Stimulated activated CD8-positive, alpha-beta memory T cell treated with anti-CD3 and anti-CD28 coated beads, Interleukin-7, amount 100 ng/mL, for 1 hour (primary cell): Measurements from ENCODE around the gene XIAP.
A peak's percentile ranks its signal among the peaks of the same experiment; 100 is the strongest.

Experiments
- DNase-seq, 2 donors: peaks; one replicate each; pipeline ENCODE4 v3.0.0-alpha.2; 2020; ENCODE audit warnings: low read depth in 2 of 2

Gene XIAP

DNA sequence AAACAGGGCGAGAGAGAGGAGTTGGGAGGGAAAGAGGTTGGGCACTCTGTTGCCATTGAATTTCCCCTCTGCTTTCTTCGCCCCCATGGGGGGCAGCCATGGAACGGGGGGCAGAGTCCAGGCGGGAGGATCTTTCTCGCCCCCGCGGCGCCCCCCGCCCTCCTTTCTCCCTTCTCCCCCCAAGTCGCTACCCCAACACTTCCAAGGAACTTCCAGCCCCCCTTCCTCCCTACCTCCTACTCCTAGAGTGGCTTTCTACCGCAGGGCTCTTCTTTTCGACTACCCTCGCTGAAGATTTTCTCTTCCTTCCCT, 101.1 kb downstream of the XIAP start:
- DNase-seq, result no peak

DNA sequence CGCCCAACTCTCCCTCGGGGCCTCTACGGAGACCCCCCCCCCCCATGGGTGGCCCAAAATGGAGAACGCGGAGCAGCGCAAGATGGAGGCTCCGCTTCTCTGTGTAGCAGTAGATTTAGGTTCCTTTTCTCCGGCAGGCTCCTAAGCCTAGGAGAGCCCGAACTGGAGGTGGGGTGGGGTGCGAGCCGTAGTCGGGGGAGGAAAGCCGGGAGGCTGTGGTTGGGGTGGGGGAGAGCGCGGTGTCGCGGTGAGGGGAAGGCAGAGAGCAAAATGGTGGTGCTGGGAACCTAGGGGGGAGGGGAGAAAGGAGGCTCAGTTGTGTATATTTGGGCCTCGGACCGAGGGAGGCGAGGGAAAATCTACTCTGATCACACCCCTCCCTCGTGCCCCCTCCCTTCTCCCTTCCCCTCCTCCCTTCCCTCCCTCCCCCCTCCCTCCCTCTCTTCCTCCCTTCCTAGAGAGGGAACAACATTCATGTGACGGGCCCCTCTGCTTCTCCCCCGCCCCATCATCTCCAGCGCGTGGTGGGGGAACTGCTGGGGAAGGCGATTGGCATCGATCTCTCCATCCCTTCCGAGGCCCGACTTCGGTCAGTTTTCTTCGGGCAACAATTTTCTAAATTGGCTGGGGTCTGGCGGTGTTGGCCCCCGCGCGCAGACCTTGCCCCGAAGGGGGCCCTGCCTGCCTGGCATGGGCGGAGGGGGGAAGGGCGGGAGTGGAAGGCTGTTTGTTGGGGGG, 101.6 kb downstream of the XIAP start, which contains the start of gene STAG2:
Gene STAG2 (plus strand): TSS at position 439 of the 738 bp plus-strand sequence. CDS start 60,922 bp downstream, outside the sequence.
- no peak for DNase-seq

DNA sequence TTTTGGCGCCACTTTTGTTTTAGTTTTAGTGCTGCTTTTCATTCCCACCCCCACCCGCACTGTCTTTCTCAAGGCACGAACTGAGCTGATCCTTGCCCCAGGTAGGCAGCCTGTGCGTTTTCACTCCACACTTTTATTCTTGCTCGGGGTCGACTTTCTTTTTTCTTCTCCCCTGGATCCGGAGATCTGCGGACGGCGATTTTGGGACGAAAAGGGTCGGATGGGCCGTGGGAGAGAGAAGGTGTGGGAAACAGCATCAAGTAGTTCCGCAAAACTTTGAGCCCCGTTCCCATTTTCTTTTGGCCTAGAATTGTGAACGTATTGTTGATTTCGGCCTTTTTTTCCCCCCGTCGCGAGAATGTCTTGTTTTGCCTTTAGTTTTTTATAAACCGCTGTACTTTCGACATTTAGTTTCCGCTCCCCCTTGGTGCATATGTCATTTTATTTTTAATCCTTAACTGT, 102.2 kb downstream of the XIAP start:
- DNase-seq, result no peak

DNA sequence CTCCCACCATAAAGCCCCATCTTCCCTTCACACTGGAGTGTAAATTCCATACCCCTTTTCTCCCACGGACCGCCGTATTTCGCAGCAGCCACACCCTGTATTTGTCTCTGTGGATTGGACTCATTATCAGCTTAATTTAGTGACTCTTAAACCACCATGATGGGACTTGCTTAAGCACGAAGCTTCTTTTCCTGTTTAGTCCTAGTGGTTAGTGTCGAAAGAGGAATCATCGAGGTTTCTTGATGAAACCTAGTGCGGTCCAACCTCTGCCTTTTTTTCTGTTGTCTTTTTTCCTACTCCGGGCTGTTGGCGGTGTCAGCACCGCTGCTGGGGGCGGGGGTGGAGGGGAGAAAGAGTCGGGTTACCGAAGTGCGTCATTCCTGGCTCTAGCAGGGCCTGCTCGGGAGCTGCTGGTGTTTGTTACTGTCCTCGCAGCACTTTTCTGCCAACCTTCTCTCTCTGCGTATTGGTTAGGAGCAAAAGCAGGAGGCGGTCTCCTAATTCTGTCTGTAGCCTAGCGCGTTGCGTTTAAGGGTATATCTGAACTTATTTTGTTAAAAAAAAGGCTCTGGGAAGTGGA, 103.0 kb downstream of the XIAP start:
- peak; percentile 54 to 56 for DNase-seq
